OCI-LY1 (cell line): ENCODE measurements around the gene ATP6V0E1.

Experiments
- H2AFZ ChIP-seq: fragments of 200-600 bp; sonication (generic), shearing (Covaris generic); 2 replicates; pipeline ENCODE4 v1.6.0; 2014; ENCODE audit warnings: antibody characterized with exemption, mild to moderate bottlenecking, low read length
- H3F3A ChIP-seq: fragments of 200-600 bp; sonication (generic), shearing (Covaris generic); 2 replicates; pipeline ENCODE4 v1.6.0; 2014; ENCODE audit warnings: mild to moderate bottlenecking, antibody characterized with exemption, low read length, moderate library complexity; ENCODE audit not compliant: insufficient read depth
- H3K27ac ChIP-seq: fragments of 200-600 bp; sonication (generic); 2 replicates; pipeline ENCODE4 v1.5.1; 2014; ENCODE audit warnings: low read length, mixed run types, mild to moderate bottlenecking, low read depth; ENCODE audit not compliant: poor library complexity, severe bottlenecking
- H3K27me3 ChIP-seq: fragments of 200-600 bp; sonication (generic); 2 replicates; pipeline ENCODE4 v1.6.0; 2014; ENCODE audit warnings: antibody characterized with exemption, mild to moderate bottlenecking, low read length, moderate library complexity; ENCODE audit not compliant: insufficient read depth
- H3K36me3 ChIP-seq: fragments of 200-600 bp; sonication (generic); 2 replicates; pipeline ENCODE4 v1.6.1; 2014; ENCODE audit warnings: mild to moderate bottlenecking, antibody characterized with exemption, low read length, moderate library complexity, mixed read lengths; ENCODE audit not compliant: insufficient read depth
- H3K4me1 ChIP-seq: fragments of 200-600 bp; sonication (generic); 2 replicates; pipeline ENCODE4 v1.5.1; 2014; ENCODE audit warnings: mild to moderate bottlenecking, low read length, moderate library complexity; ENCODE audit not compliant: insufficient read depth, severe bottlenecking
- H3K4me2 ChIP-seq: fragments of 200-600 bp; sonication (generic), shearing (Covaris generic); 2 replicates; pipeline ENCODE4 v1.6.1; 2014; ENCODE audit warnings: low read length
- H3K4me3 ChIP-seq: fragments of 200-600 bp; sonication (generic); 2 replicates; pipeline ENCODE4 v1.5.1; 2014; ENCODE audit warnings: low read length, low read depth, mild to moderate bottlenecking, mixed read lengths; ENCODE audit not compliant: poor library complexity, severe bottlenecking
- H3K79me2 ChIP-seq: fragments of 200-600 bp; shearing (Covaris generic); 2 replicates; pipeline ENCODE4 v1.6.1; 2016; ENCODE audit warnings: mixed run types, low read length, mixed read lengths; ENCODE audit not compliant: insufficient read depth
- H3K9ac ChIP-seq: fragments of 200-600 bp; sonication (generic), shearing (Covaris generic); 2 replicates; pipeline ENCODE4 v1.6.1; 2014; ENCODE audit warnings: mild to moderate bottlenecking, low read length, mixed read lengths
- H3K9me2 ChIP-seq: fragments of 200-600 bp; sonication (generic), shearing (Covaris generic); 2 replicates; pipeline ENCODE4 v1.6.1; 2014; ENCODE audit warnings: low read depth, mild to moderate bottlenecking, low read length, mixed read lengths
- H3K9me3 ChIP-seq: fragments of 200-600 bp; shearing (Covaris generic); 2 replicates; pipeline ENCODE4 v1.6.1; 2014; ENCODE audit warnings: low read length, mixed read lengths
- H4K20me1 ChIP-seq: fragments of 200-600 bp; sonication (generic), shearing (Covaris generic); 2 replicates; pipeline ENCODE4 v1.6.0; 2016; ENCODE audit warnings: mild to moderate bottlenecking, low read length; ENCODE audit not compliant: insufficient read depth
- CTCF ChIP-seq: fragments of 200-600 bp; sonication (generic), shearing (Covaris generic); IDR thresholded peaks from 2 replicates; pipeline ENCODE4 v1.5.1; 2017; ENCODE audit warnings: mild to moderate bottlenecking, antibody characterized with exemption, low read length, moderate library complexity, mixed read lengths
- EZH2 ChIP-seq: fragments of 200-600 bp; sonication (generic), shearing (Covaris generic); IDR thresholded peaks from 2 replicates; pipeline ENCODE4 v1.8.0; 2017; ENCODE audit warnings: borderline replicate concordance, mixed run types, mild to moderate bottlenecking, antibody characterized with exemption, low read length, moderate library complexity, mixed read lengths

ATP6V0E1 gene

GRCh38 chr5:172973127-172973916 is 10.2 kb upstream of the ATP6V0E1 start:
- Histone ChIP-seq H3K9ac (no peak overlapping the region), H3K4me2 (no peak overlapping the region), H3K27me3 (no peaks in the 10 kb centered on the region), H3K36me3 (peaks cover 13% of the 10 kb centered on the region; the same call in 1 of the 2 replicates), H3K9me2 (no peaks in the 10 kb centered on the region), H3F3A (no peaks in the 10 kb centered on the region), H3K4me3 (no peak overlapping the region), H3K79me2 (no peaks in the 10 kb centered on the region), H2AFZ (no peak overlapping the region), H3K4me1 (no peaks in the 10 kb centered on the region), H3K27ac (no peak overlapping the region), H4K20me1 (no peaks in the 10 kb centered on the region), H3K9me3 (no peaks in the 10 kb centered on the region)
- no peak for TF ChIP-seq CTCF
- TF ChIP-seq EZH2, result no peak

GRCh38 chr5:172973931-172974330 is 9.6 kb upstream of the ATP6V0E1 start:
- Histone ChIP-seq H3K9ac (no peak overlapping the region), H4K20me1 (no peaks in the 10 kb centered on the region), H3K27ac (no peak overlapping the region), H2AFZ (no peak overlapping the region), H3K79me2 (no peaks in the 10 kb centered on the region), H3K4me1 (no peaks in the 10 kb centered on the region), H3K4me2 (no peak overlapping the region), H3K4me3 (no peak overlapping the region), H3K36me3 (peaks cover 13% of the 10 kb centered on the region; the same call in 1 of the 2 replicates), H3K27me3 (no peaks in the 10 kb centered on the region), H3F3A (no peaks in the 10 kb centered on the region), H3K9me2 (no peaks in the 10 kb centered on the region), H3K9me3 (no peaks in the 10 kb centered on the region)
- TF ChIP-seq CTCF, result no peak
- TF ChIP-seq EZH2, result no peak

GRCh38 chr5:172975289-172975688 is 8.3 kb upstream of the ATP6V0E1 start:
- 0 out of 2 replicates have a peak, but pooled peaks cover under 1% of the 10 kb centered on the region for H3K36me3 ChIP-seq
- H3F3A ChIP-seq, result no peaks in the 10 kb centered on the region
- TF ChIP-seq EZH2 (no peak), CTCF (no peak)
- H3K4me3 ChIP-seq, result no peak overlapping the region
- no peak overlapping the region for H2AFZ ChIP-seq
- no peaks in the 10 kb centered on the region for H3K9me3 ChIP-seq
- no peaks in the 10 kb centered on the region for H4K20me1 ChIP-seq
- no peaks in the 10 kb centered on the region for H3K9me2 ChIP-seq
- H3K4me2 ChIP-seq, result no peak overlapping the region
- H3K4me1 ChIP-seq, result no peaks in the 10 kb centered on the region
- no peaks in the 10 kb centered on the region for H3K79me2 ChIP-seq
- H3K27me3 ChIP-seq, result no peaks in the 10 kb centered on the region
- no peak overlapping the region for H3K9ac ChIP-seq
- no peak overlapping the region for H3K27ac ChIP-seq
